LNCAP (cell line): ENCODE data around the gene MYBPHL.

Experiments
- TF ChIP-seq, protein P1 (sequence below): fragments of 450-650 bp; IDR thresholded peaks from 2 replicates; pipeline ENCODE4 v1.5.1; 2017; ENCODE audit warnings: mild to moderate bottlenecking

Gene MYBPHL

GRCh38 chr1:109261006-109261405, 45.8 kb downstream of the MYBPHL start:
- TF ChIP-seq, protein P1, sequence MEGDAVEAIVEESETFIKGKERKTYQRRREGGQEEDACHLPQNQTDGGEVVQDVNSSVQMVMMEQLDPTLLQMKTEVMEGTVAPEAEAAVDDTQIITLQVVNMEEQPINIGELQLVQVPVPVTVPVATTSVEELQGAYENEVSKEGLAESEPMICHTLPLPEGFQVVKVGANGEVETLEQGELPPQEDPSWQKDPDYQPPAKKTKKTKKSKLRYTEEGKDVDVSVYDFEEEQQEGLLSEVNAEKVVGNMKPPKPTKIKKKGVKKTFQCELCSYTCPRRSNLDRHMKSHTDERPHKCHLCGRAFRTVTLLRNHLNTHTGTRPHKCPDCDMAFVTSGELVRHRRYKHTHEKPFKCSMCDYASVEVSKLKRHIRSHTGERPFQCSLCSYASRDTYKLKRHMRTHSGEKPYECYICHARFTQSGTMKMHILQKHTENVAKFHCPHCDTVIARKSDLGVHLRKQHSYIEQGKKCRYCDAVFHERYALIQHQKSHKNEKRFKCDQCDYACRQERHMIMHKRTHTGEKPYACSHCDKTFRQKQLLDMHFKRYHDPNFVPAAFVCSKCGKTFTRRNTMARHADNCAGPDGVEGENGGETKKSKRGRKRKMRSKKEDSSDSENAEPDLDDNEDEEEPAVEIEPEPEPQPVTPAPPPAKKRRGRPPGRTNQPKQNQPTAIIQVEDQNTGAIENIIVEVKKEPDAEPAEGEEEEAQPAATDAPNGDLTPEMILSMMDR: no peak

DNA sequence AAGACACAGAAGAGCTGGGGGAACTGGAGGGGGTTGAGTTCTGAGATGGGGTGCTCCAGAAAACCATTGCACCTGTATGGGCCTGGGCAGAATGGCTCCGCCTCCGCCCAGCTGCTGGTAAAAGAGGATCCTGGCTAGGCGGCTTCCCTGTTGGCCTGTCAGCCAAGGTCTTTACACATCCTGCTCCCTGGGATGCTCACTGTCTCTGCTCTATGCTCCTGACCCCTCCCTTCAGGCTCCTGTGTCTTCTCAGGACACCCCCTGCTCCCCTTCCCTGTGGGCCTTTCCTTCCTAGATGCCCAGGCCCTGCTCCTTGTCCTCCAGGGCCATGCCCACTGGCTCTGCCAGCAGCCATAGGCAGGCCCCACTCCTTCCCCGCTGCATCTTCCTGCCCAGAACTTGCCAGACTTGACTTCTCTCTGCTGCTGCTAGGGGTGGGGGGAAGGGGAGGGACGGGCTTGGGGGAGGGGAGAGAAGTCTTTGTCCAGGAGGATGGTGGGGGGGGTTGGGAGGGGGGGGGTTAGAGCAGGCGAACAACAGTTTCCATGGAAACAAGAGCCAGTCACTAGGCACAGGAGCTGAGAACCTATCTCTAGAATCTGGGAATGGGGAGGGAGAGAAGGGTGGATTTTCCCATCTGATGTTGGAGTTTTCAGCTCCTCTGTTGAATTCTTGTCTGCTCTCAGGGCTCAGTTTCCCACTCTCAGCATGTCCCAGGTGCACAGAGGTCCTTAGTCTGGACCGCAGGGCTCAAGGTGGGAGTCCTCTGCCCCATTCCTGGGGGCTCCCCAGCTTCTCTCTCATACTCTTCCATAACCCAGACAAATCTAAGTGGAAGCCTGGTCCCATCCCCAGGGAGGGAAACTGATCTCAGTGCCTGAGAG, 46.9 kb downstream of the MYBPHL start:
- TF ChIP-seq, protein P1: no peak

- TF ChIP-seq, protein P1: no peak
These were observed 48.0 kb downstream of the MYBPHL start for GRCh38 chr1:109258481-109259466.

DNA sequence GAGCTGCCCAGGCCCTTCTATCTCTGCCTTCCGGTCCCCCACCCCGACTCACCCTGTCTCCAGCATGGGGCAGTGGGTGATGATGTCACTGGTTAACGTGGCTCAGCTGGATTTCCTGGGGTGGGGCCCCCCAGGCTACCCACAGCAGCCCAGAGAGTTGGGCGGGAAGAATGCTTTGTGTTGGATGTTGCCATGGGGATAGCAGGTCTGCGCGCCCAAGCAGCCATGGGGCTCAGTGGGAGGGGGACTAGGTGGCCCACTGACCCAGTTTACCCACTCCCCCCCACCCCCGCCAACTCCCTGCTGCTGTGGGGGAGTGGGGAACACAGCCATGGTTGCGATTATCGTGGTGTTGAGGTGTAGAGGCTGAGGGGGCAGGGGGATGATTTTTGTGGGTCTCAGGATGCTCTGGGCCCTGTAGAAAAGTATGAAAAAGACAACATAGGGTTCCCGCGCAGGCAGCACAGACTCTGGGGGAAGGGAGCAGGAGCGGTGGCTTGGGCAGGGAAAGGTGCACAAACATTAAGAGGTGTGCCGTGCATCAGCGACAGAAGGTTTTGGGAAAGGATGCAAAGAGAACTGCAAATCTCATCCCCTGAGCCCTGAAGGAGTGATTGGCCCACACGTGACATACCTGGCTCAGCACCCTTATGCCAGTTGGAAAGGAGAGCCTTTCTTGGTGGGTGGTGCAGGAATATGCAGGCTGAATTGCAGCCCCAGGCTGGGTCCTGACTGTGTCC, 49.0 kb downstream of the MYBPHL start:
- TF ChIP-seq, protein P1: no peak

GRCh38 chr1:109256971-109257681, 49.7 kb downstream of the MYBPHL start:
- TF ChIP-seq, protein P1: no peak

- TF ChIP-seq, protein P1: no peak
These were observed 50.7 kb downstream of the MYBPHL start for GRCh38 chr1:109256085-109256484.
